PFSK-1 (cell line): Measurements from ENCODE around the gene WDR1.

Experiments
- FOXP2 ChIP-seq: optimal IDR thresholded peaks from 2 replicates; pipeline ENCODE3; 2011; ENCODE audit warnings: borderline replicate concordance, control low read depth, inconsistent platforms; ENCODE audit not compliant: insufficient read depth; ENCODE audit errors: extremely low read length, extremely low read depth
- POLR2AphosphoS5 ChIP-seq: IDR thresholded peaks from 2 replicates; pipeline ENCODE4 v1.6.1; 2012; ENCODE audit warnings: low read depth, mild to moderate bottlenecking, control low read depth, low read length, moderate library complexity
- REST ChIP-seq, 2 experiments: IDR thresholded peaks; 2 replicates each; pipeline versions ENCODE4 v1.6.1 to v1.8.0; 2011 to 2012; ENCODE audit warnings: low read depth in 2 of 2, low read length in 2 of 2, control low read depth in 1 of 2, inconsistent platforms in 1 of 2, mild to moderate bottlenecking in 1 of 2, moderate library complexity in 1 of 2; ENCODE audit not compliant: insufficient read depth in 1 of 2
- SIN3A ChIP-seq: IDR thresholded peaks from 2 replicates; pipeline ENCODE4 v1.6.1; 2012; ENCODE audit warnings: mild to moderate bottlenecking, low read length, moderate library complexity, borderline replicate concordance; ENCODE audit not compliant: insufficient read depth
- TAF1 ChIP-seq: IDR thresholded peaks from 2 replicates; pipeline ENCODE4 v1.6.1; 2012; ENCODE audit warnings: low read length, control low read depth, borderline replicate concordance; ENCODE audit not compliant: insufficient read depth

Gene WDR1

GRCh38 chr4:10086506-10087120 is 30.0 kb downstream of the WDR1 start:
- TF ChIP-seq REST (IDR thresholded peaks at IDR 0.05; ENCODE audit: insufficient read depth in 1 of 2, low read depth in 2 of 2, low read length in 2 of 2) (no peak), FOXP2 (no peak), SIN3A (no peak), POLR2AphosphoS5 (no peak), TAF1 (no peak)

GRCh38 chr4:10085828-10086505 is 30.6 kb downstream of the WDR1 start:
- no peak for TF ChIP-seq REST (IDR thresholded peaks at IDR 0.05; ENCODE audit: insufficient read depth in 1 of 2, low read depth in 2 of 2, low read length in 2 of 2)
- no peak for TF ChIP-seq SIN3A
- TF ChIP-seq TAF1 = no peak
- TF ChIP-seq POLR2AphosphoS5 = no peak
- no peak for TF ChIP-seq FOXP2

- TF ChIP-seq TAF1 (no peak), REST (IDR thresholded peaks at IDR 0.05; ENCODE audit: insufficient read depth in 1 of 2, low read depth in 2 of 2, low read length in 2 of 2) (no peak), SIN3A (no peak), FOXP2 (no peak), POLR2AphosphoS5 (no peak)
These were observed 31.2 kb downstream of the WDR1 start for GRCh38 chr4:10085386-10085785.

GRCh38 chr4:10084651-10085358 is 31.8 kb downstream of the WDR1 start:
- TF ChIP-seq TAF1 (no peak), POLR2AphosphoS5 (no peak), FOXP2 (no peak), REST (IDR thresholded peaks at IDR 0.05; ENCODE audit: insufficient read depth in 1 of 2, low read depth in 2 of 2, low read length in 2 of 2) (no peak), SIN3A (no peak)
